Right lobe of liver (tissue), 6 donors: ENCODE data around the gene CRYBA1. TPM values are rescaled to one million over a fixed set of nuclear protein-coding genes. Genes with fewer than 3 reads are reported as not detected.
A peak's percentile ranks its signal among the peaks of the same experiment; 100 is the strongest.

ENCODE experiments used
- ATAC-seq, 4 donors: fragments of 200-7000 bp; cut with Tn5 transposase; one replicate each; pipeline ENCODE4 v1.9.1; 2020; ENCODE audit warnings: mild to moderate bottlenecking in 4 of 4, moderate library complexity in 4 of 4
- DNase-seq, 3 donors: peaks; one replicate each; pipeline ENCODE4 v3.0.0-alpha.2; 2020
- H3K27ac ChIP-seq, 3 donors: fragments of 200-600 bp; one replicate each; pipeline ENCODE4 v1.8.0; 2022
- H3K27me3 ChIP-seq, 2 donors: fragments of 200-600 bp; one replicate each; pipeline ENCODE4 v1.8.0; 2022
- H3K36me3 ChIP-seq, 4 donors: fragments of 200-600 bp; sonication (generic) in 1 of 4; one replicate each; pipeline versions ENCODE4 v1.5.1 to v1.8.0; 2017 to 2022; ENCODE audit warnings: control low read depth in 1 of 4
- H3K4me1 ChIP-seq, 4 donors: fragments of 200-600 bp; sonication (generic) in 1 of 4; one replicate each; pipeline versions ENCODE4 v1.5.1 to v1.8.0; 2017 to 2022; ENCODE audit warnings: control low read depth in 1 of 4
- H3K4me3 ChIP-seq, 3 donors: fragments of 200-600 bp; one replicate each; pipeline ENCODE4 v1.8.0; 2022
- H3K9me3 ChIP-seq, 4 donors: fragments of 200-600 bp; sonication (generic) in 1 of 4; one replicate each; pipeline versions ENCODE4 v1.5.1 to v1.8.0; 2017 to 2022; ENCODE audit warnings: control low read depth in 1 of 4
- CTCF ChIP-seq, 4 donors: fragments of 200-600 bp in 3 of 4; fragments of 450-650 bp in 1 of 4; IDR thresholded peaks; one replicate each; pipeline versions ENCODE4 v1.5.1 to v1.8.0; 2016 to 2022; ENCODE audit warnings: antibody characterized with exemption in 4 of 4, mild to moderate bottlenecking in 2 of 4
- POLR2A ChIP-seq: fragments of 450-650 bp; IDR thresholded peaks from one replicate; pipeline ENCODE4 v1.6.1; 2017; ENCODE audit warnings: antibody characterized with exemption, mild to moderate bottlenecking
- WGBS: methylation state at CpG from one replicate; pipeline ENCODE4 v1.1.6; 2018; ENCODE audit warnings: low coverage, low lambda C conversion rate; ENCODE audit not compliant: insufficient coverage; ENCODE audit errors: missing lambda C conversion rate; 5-methylcytosine and 5-hydroxymethylcytosine counted together
- intact Hi-C, 2 donors: fragments of 100-400 bp; cut with DNase I; formaldehyde crosslinking; loops; one replicate each; pipeline versions ENCODE4 v1.11.2 to v1.14.1; 2022
- total RNA-seq, 6 experiments: library from RNA; depleted of rRNA in 2 of 6; stranded (reverse); fragments of >200 nt in 2 of 6; fragmentation: NEBNext Ultra II Directional in 3 of 6; extraction: Animal tissue kit (Norgen Biotek cat#: 25700) in 3 of 6; gene quantifications; one replicate each; pipeline versions ENCODE4 v1.1.0 to v1.2.4, GENCODE V29; 2016 to 2023
- donor health status: DM: no; HTN: yes; CAD: no.
- donor health status: DM: no; HTN: no; CAD: no.
- donor health status: DM: no; HTN: no; CAD: no.
- donor health status: DM: no; HTN: yes; CAD: no.
- donor health status: DM: no; HTN: yes; CAD: no.

The CRYBA1 gene
- total RNA-seq, 6 experiments from 2014 or later = not detected

- ATAC-seq = peak in 1 of 4 donors; percentile 48
These were observed 32.2 kb upstream of the CRYBA1 start for GRCh38 chr17:29214215-29215146.

GRCh38 chr17:29215174-29215573, 31.5 kb upstream of the CRYBA1 start:
- no peak overlapping the region for H3K27ac ChIP-seq
- no peaks in the 10 kb centered on the region for H3K27me3 ChIP-seq
- H3K4me1 ChIP-seq = peaks cover 0 to 4% (median 0%) of the 10 kb centered on the region in 4 donors
- no peaks in the 10 kb centered on the region for H3K9me3 ChIP-seq
- intact Hi-C loops = loop anchor here (5.0 to 10.0 kb wide), 2 partner anchors 63 to 70 kb away; no protein-coding TSS in a partner anchor
- no peak for TF ChIP-seq POLR2A
- no peak for TF ChIP-seq CTCF (IDR thresholded peaks at IDR 0.05)
- no peak overlapping the region for H3K4me3 ChIP-seq
- DNase-seq = no peak
- no peaks in the 10 kb centered on the region for H3K36me3 ChIP-seq
- ATAC-seq = no peak
- 87% methylated on average over 6 of the region's 10 CpGs for WGBS

More at GRCh38 chr17:29214215-29215146, 32.2 kb upstream of the CRYBA1 start:
- Histone ChIP-seq H3K36me3 (no peaks in the 10 kb centered on the region), H3K9me3 (no peaks in the 10 kb centered on the region), H3K4me1 (peaks cover 0 to 4% (median 0%) of the 10 kb centered on the region in 4 donors), H3K27me3 (no peaks in the 10 kb centered on the region), H3K27ac (no peak overlapping the region), H3K4me3 (no peak overlapping the region)
- intact Hi-C loops = loop anchor here (5.0 to 10.0 kb wide), 2 partner anchors 62 to 70 kb away; no protein-coding TSS in a partner anchor
- TF ChIP-seq POLR2A = no peak
- TF ChIP-seq CTCF (IDR thresholded peaks at IDR 0.05) = no peak
- WGBS = 79% methylated on average over 4 of the region's 8 CpGs
- DNase-seq = no peak

- Histone ChIP-seq H3K4me3 (no peak overlapping the region), H3K27ac (no peak overlapping the region), H3K9me3 (no peaks in the 10 kb centered on the region), H3K27me3 (no peaks in the 10 kb centered on the region), H3K4me1 (peaks cover 0 to 4% (median 0%) of the 10 kb centered on the region in 4 donors), H3K36me3 (no peaks in the 10 kb centered on the region)
- DNase-seq = no peak
- WGBS = 75% methylated on average over 4 of the region's 4 CpGs
- intact Hi-C loops = loop anchor here (5.0 to 10.0 kb wide), 2 partner anchors 63 to 71 kb away; no protein-coding TSS in a partner anchor
- TF ChIP-seq CTCF (IDR thresholded peaks at IDR 0.05) (no peak), POLR2A (no peak)
- ATAC-seq = no peak
These were observed 30.9 kb upstream of the CRYBA1 start for GRCh38 chr17:29215717-29216116.

- 51% methylated on average over 3 of the region's 6 CpGs for WGBS
- intact Hi-C loops = loop anchor here (5.0 to 10.0 kb wide), 2 partner anchors 64 to 71 kb away; no protein-coding TSS in a partner anchor
These were observed 30.5 kb upstream of the CRYBA1 start for GRCh38 chr17:29216181-29216580.

More at GRCh38 chr17:29216181-29216580, 30.5 kb upstream of the CRYBA1 start:
- Histone ChIP-seq H3K4me1 (peaks cover 0 to 4% (median 0%) of the 10 kb centered on the region in 4 donors), H3K4me3 (no peak overlapping the region), H3K36me3 (no peaks in the 10 kb centered on the region), H3K27ac (no peak overlapping the region), H3K27me3 (no peaks in the 10 kb centered on the region), H3K9me3 (no peaks in the 10 kb centered on the region)
- TF ChIP-seq POLR2A = no peak
- no peak for TF ChIP-seq CTCF (IDR thresholded peaks at IDR 0.05)
- DNase-seq (no peak), ATAC-seq (no peak)
